HG02571 (cell line): Measurements from ENCODE around the gene SHB.
"Not testable (repeated sequence)": the region's sequence is repeated elsewhere in the genome, so short reads cannot be mapped to it uniquely, and the experiment has no call there.

Experiments
- ATAC-seq: cut with Tn5 transposase; IDR thresholded peaks from one replicate; pipeline ENCODE4 v1.9.1; 2021; ENCODE audit warnings: mild to moderate bottlenecking, moderate library complexity; ENCODE audit not compliant: unreplicated experiment

SHB gene

GRCh38 chr9:37908283-37908682 is 160.7 kb downstream of the SHB start:
- no peak for ATAC-seq

DNA sequence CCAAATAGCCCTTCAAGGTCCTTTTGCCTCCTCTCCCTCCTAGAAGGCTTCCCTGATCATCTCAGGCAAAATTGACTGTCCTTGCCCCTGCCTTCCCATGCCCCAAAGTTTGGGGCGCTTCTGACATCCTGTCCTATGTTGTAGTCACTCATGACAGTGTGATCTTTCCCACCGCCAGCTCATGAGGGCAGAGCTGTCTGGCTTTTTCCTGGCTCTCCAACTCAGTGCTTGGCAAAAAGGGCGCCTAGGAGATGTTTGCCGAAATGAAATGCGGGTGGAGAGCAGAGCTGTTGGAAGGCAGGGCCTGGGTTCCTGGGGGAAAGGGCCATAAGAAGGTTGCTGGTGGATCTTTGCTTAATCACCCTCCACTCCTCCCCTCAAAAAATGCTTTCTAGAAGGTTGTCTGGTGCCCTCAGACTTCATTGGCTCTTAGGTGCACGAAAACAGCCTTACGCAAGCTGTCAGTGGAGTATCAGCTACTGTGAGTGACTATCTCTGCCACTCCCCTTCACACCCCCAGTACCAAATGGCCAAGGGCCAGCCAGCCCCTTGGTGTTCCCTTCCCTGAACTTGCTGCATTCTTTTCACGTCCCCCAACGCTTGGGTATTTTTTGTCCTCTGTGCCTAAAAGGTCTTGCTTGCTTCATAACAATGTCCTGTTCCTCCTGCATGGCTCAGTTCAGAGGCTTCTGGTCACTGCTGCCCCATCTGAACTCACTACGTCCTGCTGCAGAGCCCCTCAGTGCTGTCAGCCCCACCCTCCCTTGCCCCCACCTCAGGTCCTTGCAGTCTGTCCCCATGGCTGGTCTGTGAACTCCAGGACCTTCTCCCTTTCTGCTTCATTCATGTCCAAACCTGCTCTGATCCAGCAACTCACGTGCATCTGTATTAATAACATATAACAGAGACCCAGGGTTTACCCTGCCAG is 162.5 kb downstream of the SHB start:
- ATAC-seq, result no peak

DNA sequence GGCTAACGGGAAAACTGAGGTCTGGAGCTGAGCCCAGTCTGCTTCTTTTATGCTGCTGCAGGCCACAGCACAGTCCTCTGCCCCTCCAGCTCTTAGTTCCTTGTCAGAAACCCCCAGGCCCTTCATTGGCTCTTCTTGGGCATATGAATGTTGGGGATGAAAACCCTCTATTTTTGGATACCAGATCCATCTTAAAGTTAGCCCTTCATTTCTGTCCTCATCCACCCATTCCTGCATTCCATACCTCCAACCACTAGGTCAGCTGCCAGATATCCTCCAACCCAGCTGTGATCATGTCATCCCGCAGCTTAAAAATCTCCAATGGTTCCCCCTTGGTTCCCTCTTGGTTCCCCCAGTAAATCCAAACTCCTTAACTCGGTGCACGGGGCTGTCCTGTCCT is 163.3 kb downstream of the SHB start:
- no peak for ATAC-seq

GRCh38 chr9:37905131-37905505 is 163.9 kb downstream of the SHB start:
- ATAC-seq, result no peak

GRCh38 chr9:37904445-37905130 is 164.4 kb downstream of the SHB start:
- no peak for ATAC-seq

DNA sequence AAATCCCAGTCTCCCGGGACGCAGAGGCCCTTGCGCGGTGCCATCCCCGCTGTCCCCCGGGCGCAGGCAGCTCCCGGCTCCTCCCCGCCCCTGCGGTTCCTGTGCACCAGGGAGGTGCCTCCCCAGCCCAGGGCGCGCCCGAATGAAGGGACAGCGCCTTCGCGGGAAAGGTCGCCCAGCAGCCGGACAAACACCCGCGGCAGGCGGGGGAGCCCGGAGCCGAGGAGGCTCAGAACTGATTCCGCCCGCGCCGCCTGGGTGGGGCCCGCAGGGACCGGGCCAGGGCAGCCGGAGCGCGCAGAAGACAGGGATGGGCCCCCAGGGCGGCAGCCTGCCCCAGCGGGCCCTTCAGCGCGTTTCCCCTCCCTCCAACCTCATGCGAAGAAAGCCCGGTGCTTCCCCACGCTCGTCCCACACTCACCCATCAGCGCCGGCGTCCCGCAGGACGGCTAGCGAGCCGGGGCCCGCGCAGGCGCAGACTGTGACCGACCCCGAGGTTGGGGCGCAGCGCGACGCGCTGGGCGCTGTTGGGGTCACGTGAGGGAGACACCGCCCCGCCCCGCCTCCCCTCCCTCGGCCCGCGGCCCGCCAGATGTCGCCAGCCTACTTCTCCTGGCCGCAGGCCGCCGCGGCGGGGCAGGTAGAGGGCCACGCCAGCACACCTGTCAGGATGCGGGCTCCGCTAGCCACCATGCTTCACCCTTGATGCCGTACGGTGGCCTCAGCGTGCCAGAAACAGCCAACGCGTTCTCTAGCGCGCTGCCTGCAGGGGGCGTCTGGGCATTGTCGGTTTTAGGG is 165.2 kb downstream of the SHB start, which contains the start of gene SLC25A51:
TSS of gene SLC25A51 (minus strand) at position 481 of the 798 bp plus-strand sequence. CDS start 15,577 bp downstream, outside the sequence.
- ATAC-seq, result peak; percentile 84

DNA sequence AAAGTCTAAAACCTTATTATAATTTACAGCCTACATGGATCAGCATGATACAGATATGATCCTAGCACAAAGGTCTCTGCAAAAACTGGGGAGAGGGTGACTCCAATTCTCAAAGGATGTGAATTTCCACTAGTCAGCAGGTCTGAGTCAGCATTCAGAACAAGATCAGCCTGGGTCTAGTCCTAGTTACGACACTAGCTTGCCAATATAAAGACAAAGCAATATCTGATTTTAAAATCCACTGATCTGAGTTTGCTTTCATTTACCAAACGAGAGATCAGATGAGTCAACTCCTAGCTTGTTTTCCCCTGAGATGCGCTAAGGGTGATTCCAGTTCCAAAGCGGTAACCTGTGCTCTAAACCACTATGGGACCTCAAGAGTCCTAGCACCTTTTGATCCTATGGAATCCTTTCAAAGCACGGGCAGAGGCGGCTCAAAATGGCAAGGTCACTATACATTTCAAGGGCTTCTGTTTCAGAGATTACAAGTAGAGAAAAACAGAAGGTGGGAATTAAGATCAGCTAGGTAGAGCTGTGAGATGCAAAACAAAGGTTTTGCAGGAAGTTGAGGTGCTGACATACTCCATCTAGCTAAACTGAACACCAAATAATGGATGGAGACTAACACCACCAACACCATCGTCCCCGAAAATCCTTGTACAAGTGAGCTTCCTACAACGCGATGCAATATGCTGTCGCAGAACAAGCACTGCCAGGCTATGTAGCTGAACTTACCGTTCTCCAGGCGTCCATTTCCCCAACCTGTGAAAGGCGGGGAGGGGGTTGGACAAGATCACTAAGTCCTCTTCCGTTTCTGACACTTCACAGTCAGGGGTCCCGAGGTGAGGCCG is 166.0 kb downstream of the SHB start:
- ATAC-seq, result peak; percentile 11

- no peak for ATAC-seq
Measured at GRCh38 chr9:37902131-37902530, 166.9 kb downstream of the SHB start.

GRCh38 chr9:37899041-37899440 is 170.0 kb downstream of the SHB start:
- no peak for ATAC-seq

- no peak for ATAC-seq
Measured at GRCh38 chr9:37897665-37898064, 171.4 kb downstream of the SHB start.

DNA sequence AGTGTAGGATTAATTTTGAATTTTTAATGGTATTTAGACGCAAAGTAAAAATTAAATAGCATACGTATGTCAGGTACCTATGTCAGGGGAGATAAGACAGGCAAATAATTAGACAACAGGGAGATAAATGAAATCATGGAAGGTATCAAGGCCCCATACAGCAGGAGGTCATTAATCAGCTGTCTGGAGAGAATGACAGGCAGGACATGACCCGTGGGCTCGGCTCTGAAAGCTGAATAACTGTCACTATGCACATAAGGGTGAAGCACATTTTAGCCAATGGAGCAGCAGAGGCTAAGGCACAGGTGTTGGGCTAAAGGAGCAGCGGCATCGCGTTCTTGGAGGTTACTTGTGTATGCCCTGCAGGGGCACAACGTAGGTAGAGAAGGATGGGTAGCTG is 177.0 kb downstream of the SHB start:
- no peak for ATAC-seq

GRCh38 chr9:37891042-37891441 is 178.0 kb downstream of the SHB start:
- ATAC-seq, result not testable (repeated sequence)

DNA sequence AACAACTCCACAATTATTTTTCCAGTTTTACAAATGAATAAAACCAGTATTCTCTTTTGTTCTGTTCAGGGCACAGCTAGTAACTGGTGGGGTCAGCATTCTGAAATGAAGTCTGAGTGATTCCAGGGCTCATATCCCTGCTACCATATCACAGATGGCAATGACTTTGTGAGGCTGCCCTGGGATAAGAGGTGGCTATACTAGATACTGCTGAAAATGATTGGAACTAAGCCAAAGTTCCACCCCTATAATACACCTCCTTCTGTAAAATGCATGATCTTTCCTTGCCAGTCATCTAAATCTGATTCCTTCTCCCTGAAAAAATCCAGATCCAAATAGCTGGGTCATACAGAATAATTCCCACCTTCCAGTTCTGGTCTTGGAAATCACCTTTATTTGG is 179.5 kb downstream of the SHB start:
- ATAC-seq, result no peak

GRCh38 chr9:37887977-37888583 is 180.9 kb downstream of the SHB start:
- not testable (repeated sequence) for ATAC-seq

DNA sequence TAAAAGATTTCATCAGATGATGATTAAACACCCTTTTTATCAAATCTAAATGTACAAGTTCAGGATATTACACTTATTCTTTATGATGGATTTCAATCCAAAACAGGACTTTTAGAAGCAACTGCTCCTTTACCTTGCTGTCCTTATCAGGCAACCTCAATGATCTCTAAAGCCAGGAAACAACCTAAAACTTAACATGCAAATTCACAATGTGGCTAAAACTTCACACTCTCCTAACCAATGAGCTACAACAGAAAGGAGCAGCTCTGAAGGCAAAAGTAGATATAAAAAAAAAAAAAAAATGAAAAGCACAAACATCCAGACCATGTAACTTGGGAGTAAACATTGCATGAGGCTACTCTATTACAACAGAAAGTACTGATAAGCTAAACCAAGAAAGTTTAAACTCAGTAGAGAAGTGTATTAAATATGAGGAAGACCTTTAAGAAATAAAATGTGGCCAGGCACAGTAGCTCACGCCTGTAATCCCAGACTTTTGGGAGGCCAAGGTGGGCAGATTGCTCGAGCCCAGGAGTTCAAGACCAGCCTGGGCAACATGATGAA is 188.0 kb downstream of the SHB start:
- ATAC-seq, result no peak

GRCh38 chr9:37876376-37876775 is 192.7 kb downstream of the SHB start:
- ATAC-seq, result no peak

- ATAC-seq, result no peak
Measured at GRCh38 chr9:37873955-37874354, 195.1 kb downstream of the SHB start.

DNA sequence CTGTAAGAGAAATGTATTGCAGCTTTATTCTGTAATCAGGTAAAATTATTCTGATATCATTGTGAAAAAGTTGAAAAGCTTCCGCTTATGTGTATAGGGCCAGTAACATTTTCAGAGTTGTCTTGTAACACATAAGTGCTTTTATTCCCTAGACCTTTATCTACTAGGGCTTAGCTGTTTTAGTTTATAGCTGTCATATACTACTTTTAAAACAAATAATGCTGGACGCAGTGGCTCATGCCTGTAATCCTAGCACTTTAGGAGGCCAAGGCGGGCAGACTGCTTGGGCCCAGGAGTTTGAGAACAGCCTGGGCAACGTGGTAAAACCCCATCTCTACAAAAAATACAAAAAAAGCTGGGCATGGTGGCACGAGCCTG is 198.2 kb downstream of the SHB start:
- ATAC-seq, result no peak

GRCh38 chr9:37870081-37870798 is 198.8 kb downstream of the SHB start:
- ATAC-seq, result no peak
